PFSK-1 (cell line): Measurements from ENCODE around the gene GPRC5D.

Experiments used
- FOXP2 ChIP-seq: optimal IDR thresholded peaks from 2 replicates; pipeline ENCODE3; 2011; ENCODE audit warnings: borderline replicate concordance, control low read depth, inconsistent platforms; ENCODE audit not compliant: insufficient read depth; ENCODE audit errors: extremely low read length, extremely low read depth
- POLR2AphosphoS5 ChIP-seq: IDR thresholded peaks from 2 replicates; pipeline ENCODE4 v1.6.1; 2012; ENCODE audit warnings: low read depth, mild to moderate bottlenecking, control low read depth, low read length, moderate library complexity
- SIN3A ChIP-seq: IDR thresholded peaks from 2 replicates; pipeline ENCODE4 v1.6.1; 2012; ENCODE audit warnings: mild to moderate bottlenecking, low read length, moderate library complexity, borderline replicate concordance; ENCODE audit not compliant: insufficient read depth
- TAF1 ChIP-seq: IDR thresholded peaks from 2 replicates; pipeline ENCODE4 v1.6.1; 2012; ENCODE audit warnings: low read length, control low read depth, borderline replicate concordance; ENCODE audit not compliant: insufficient read depth
- TF ChIP-seq, protein P1 (sequence below), 2 experiments: IDR thresholded peaks; 2 replicates each; pipeline versions ENCODE4 v1.6.1 to v1.8.0; 2011 to 2012; ENCODE audit warnings: low read depth in 2 of 2, low read length in 2 of 2, control low read depth in 1 of 2, inconsistent platforms in 1 of 2, mild to moderate bottlenecking in 1 of 2, moderate library complexity in 1 of 2; ENCODE audit not compliant: insufficient read depth in 1 of 2

DNA sequence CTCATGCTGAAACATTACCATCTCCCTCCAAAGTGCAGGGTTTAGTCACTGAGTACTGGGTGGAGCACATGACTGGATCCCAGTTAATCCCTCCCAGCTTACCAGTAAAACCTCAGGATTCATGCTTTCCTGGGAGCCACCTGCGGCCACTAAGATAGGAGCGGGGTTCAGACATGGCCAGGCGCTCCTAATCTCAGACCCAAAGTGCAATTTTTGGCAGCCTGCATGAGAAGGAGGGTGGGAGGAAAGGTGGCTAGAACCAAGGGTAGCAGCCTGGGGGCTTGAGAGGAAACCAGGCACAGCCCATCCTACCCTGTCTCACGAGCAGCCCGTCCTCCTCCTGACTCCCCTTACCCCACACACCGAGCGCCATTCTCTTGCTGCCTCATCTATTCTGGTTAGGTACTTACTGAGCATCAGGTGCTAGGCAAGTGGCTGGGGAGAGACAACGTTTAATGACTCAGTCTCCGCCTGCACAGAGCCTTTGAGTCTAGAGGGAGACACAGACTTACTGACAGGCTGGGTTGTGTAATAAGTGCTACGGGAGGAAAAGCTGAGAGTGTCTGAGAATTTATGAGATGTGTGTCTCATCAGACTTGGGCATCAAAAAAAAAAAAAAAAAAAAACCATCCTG is 50.7 kb downstream of the GPRC5D start:
- TF ChIP-seq, protein P1, sequence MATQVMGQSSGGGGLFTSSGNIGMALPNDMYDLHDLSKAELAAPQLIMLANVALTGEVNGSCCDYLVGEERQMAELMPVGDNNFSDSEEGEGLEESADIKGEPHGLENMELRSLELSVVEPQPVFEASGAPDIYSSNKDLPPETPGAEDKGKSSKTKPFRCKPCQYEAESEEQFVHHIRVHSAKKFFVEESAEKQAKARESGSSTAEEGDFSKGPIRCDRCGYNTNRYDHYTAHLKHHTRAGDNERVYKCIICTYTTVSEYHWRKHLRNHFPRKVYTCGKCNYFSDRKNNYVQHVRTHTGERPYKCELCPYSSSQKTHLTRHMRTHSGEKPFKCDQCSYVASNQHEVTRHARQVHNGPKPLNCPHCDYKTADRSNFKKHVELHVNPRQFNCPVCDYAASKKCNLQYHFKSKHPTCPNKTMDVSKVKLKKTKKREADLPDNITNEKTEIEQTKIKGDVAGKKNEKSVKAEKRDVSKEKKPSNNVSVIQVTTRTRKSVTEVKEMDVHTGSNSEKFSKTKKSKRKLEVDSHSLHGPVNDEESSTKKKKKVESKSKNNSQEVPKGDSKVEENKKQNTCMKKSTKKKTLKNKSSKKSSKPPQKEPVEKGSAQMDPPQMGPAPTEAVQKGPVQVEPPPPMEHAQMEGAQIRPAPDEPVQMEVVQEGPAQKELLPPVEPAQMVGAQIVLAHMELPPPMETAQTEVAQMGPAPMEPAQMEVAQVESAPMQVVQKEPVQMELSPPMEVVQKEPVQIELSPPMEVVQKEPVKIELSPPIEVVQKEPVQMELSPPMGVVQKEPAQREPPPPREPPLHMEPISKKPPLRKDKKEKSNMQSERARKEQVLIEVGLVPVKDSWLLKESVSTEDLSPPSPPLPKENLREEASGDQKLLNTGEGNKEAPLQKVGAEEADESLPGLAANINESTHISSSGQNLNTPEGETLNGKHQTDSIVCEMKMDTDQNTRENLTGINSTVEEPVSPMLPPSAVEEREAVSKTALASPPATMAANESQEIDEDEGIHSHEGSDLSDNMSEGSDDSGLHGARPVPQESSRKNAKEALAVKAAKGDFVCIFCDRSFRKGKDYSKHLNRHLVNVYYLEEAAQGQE (IDR thresholded peaks at IDR 0.05; ENCODE audit: insufficient read depth in 1 of 2, low read depth in 2 of 2, low read length in 2 of 2): no peak
- no peak for TF ChIP-seq POLR2AphosphoS5
- TF ChIP-seq TAF1: no peak
- no peak for TF ChIP-seq FOXP2
- TF ChIP-seq SIN3A: no peak
